Natural killer cell (primary cell): ENCODE data around the gene IL3RA. TPM values are rescaled to one million over a fixed set of nuclear protein-coding genes. Genes with fewer than 3 reads are reported as not detected.
A peak's percentile ranks its signal among the peaks of the same experiment; 100 is the strongest.
"Not testable (repeated sequence)": the region's sequence is repeated elsewhere in the genome, so short reads cannot be mapped to it uniquely, and the experiment has no call there.

Experiments
- ATAC-seq, 3 donors: fragments of 150-1000 bp in 2 of 3; fragments of 200-7000 bp in 1 of 3; cut with Tn5 transposase; 1 replicate in 1 of 3; 2 replicates in 2 of 3; pipeline ENCODE4 v1.10.0; 2021; ENCODE audit warnings: mild to moderate bottlenecking in 2 of 3, moderate library complexity in 2 of 3
- DNase-seq, 2 donors: peaks; one replicate each; pipeline versions ENCODE4 v3.0.0 to v3.0.0-alpha.2; 2013 to 2021; ENCODE audit warnings: mixed read lengths in 1 of 2
- H3K27ac ChIP-seq: one replicate; pipeline ENCODE4 v1.5.1; 2013; ENCODE audit warnings: mild to moderate bottlenecking, low read length
- H3K27me3 ChIP-seq: one replicate; pipeline ENCODE4 v1.6.1; 2013; ENCODE audit warnings: low read length; ENCODE audit not compliant: control insufficient read depth, insufficient read depth
- H3K36me3 ChIP-seq: one replicate; pipeline ENCODE4 v1.6.1; 2013; ENCODE audit warnings: low read length; ENCODE audit not compliant: control insufficient read depth, insufficient read depth
- H3K4me1 ChIP-seq: one replicate; pipeline ENCODE4 v1.6.1; 2013; ENCODE audit warnings: low read length; ENCODE audit not compliant: control insufficient read depth, insufficient read depth
- H3K4me3 ChIP-seq: one replicate; pipeline ENCODE4 v1.5.1; 2013; ENCODE audit warnings: low read length
- H3K9me3 ChIP-seq: one replicate; pipeline ENCODE4 v1.6.1; 2013; ENCODE audit warnings: low read length; ENCODE audit not compliant: control insufficient read depth, insufficient read depth
- H3K27ac Mint-ChIP-seq, 2 donors: one replicate each; pipeline ENCODE4 v1.8.0; 2022; ENCODE audit warnings: mild to moderate bottlenecking in 2 of 2, mixed read lengths in 2 of 2, moderate library complexity in 1 of 2
- H3K27me3 Mint-ChIP-seq, 2 donors: one replicate each; pipeline ENCODE4 v1.8.0; 2022; ENCODE audit warnings: low read depth in 2 of 2, mixed read lengths in 2 of 2
- H3K36me3 Mint-ChIP-seq: one replicate; pipeline ENCODE4 v1.8.0; 2022; ENCODE audit warnings: mixed read lengths
- H3K4me1 Mint-ChIP-seq, 2 donors: one replicate each; pipeline ENCODE4 v1.8.0; 2022; ENCODE audit warnings: mixed read lengths in 2 of 2
- H3K4me3 Mint-ChIP-seq: one replicate; pipeline ENCODE4 v1.8.0; 2022; ENCODE audit warnings: mild to moderate bottlenecking, moderate library complexity, mixed read lengths
- H3K9me3 Mint-ChIP-seq, 2 donors: one replicate each; pipeline ENCODE4 v1.8.0; 2022; ENCODE audit warnings: mixed read lengths in 2 of 2
- WGBS: methylation state at CpG from one replicate; pipeline ENCODE4 v1.1.7; 2013; ENCODE audit warnings: missing lambda C conversion rate; ENCODE audit not compliant: insufficient coverage; 5-methylcytosine and 5-hydroxymethylcytosine counted together
- intact Hi-C: fragments of 100-400 bp; cut with micrococcal nuclease; formaldehyde crosslinking; loops from one replicate; pipeline ENCODE4 v1.14.2; 2022
- total RNA-seq, 4 donors: library from RNA; stranded (reverse); fragments of 120-200 nt in 1 of 4; gene quantifications; one replicate each; pipeline versions ENCODE4 v1.2.3 to v1.2.4, GENCODE V29; 2013 to 2022
- TF ChIP-seq, protein P1 (sequence below): fragments of 200-600 bp; IDR thresholded peaks from one replicate; pipeline ENCODE4 v1.8.0; 2022; ENCODE audit warnings: antibody characterized with exemption

The IL3RA gene
- total RNA-seq, 3 donors from 2014 or later (not counting 1 experiment from before 2014, with no cell fraction given): 3.3 to 97.9 (median 4.4) TPM

GRCh38 chrX:1292575-1293290, 43.9 kb upstream of the IL3RA start:
- intact Hi-C loops: no loop called here
- no peaks in the 10 kb centered on the region for H3K36me3 Mint-ChIP-seq
- H3K4me1 ChIP-seq: peaks cover 7% of the 10 kb centered on the region
- no peak overlapping the region for H3K27ac ChIP-seq
- TF ChIP-seq, protein P1, sequence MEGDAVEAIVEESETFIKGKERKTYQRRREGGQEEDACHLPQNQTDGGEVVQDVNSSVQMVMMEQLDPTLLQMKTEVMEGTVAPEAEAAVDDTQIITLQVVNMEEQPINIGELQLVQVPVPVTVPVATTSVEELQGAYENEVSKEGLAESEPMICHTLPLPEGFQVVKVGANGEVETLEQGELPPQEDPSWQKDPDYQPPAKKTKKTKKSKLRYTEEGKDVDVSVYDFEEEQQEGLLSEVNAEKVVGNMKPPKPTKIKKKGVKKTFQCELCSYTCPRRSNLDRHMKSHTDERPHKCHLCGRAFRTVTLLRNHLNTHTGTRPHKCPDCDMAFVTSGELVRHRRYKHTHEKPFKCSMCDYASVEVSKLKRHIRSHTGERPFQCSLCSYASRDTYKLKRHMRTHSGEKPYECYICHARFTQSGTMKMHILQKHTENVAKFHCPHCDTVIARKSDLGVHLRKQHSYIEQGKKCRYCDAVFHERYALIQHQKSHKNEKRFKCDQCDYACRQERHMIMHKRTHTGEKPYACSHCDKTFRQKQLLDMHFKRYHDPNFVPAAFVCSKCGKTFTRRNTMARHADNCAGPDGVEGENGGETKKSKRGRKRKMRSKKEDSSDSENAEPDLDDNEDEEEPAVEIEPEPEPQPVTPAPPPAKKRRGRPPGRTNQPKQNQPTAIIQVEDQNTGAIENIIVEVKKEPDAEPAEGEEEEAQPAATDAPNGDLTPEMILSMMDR: no peak
- H3K4me1 Mint-ChIP-seq: peaks cover 17 to 26% of the 10 kb centered on the region in 2 donors
- H3K36me3 ChIP-seq: no peaks in the 10 kb centered on the region
- no peaks in the 10 kb centered on the region for H3K9me3 Mint-ChIP-seq
- H3K27me3 Mint-ChIP-seq: peaks cover 8 to 23% of the 10 kb centered on the region in 2 donors
- ATAC-seq (peak in 2 of 3 donors; percentile 3 to 21), DNase-seq (no peak)
- H3K27me3 ChIP-seq: no peaks in the 10 kb centered on the region
- 15% methylated on average over 22 of the region's 22 CpGs for WGBS
- no peaks in the 10 kb centered on the region for H3K9me3 ChIP-seq
- H3K27ac Mint-ChIP-seq: no peak overlapping the region
- H3K4me3 Mint-ChIP-seq: peak overlapping the region; percentile 10
- no peak overlapping the region for H3K4me3 ChIP-seq

GRCh38 chrX:1294301-1295067, 42.1 kb upstream of the IL3RA start:
- no peaks in the 10 kb centered on the region for H3K36me3 Mint-ChIP-seq
- ATAC-seq: no peak

GRCh38 chrX:1295550-1295949, 41.0 kb upstream of the IL3RA start:
- H3K36me3 ChIP-seq: no peaks in the 10 kb centered on the region
- ATAC-seq (no peak), DNase-seq (no peak)
- TF ChIP-seq, protein P1: no peak
- intact Hi-C loops: no loop called here
- H3K4me3 ChIP-seq: no peak overlapping the region
- H3K27ac ChIP-seq: no peak overlapping the region
- H3K4me3 Mint-ChIP-seq: no peak overlapping the region
- H3K36me3 Mint-ChIP-seq: no peaks in the 10 kb centered on the region
- peaks cover 8 to 16% of the 10 kb centered on the region in 2 donors for H3K27me3 Mint-ChIP-seq
- no peaks in the 10 kb centered on the region for H3K9me3 Mint-ChIP-seq
- H3K27me3 ChIP-seq: no peaks in the 10 kb centered on the region
- 95% methylated on average over 10 of the region's 10 CpGs for WGBS
- H3K4me1 Mint-ChIP-seq: peaks cover 17 to 26% of the 10 kb centered on the region in 2 donors
- H3K9me3 ChIP-seq: no peaks in the 10 kb centered on the region
- H3K27ac Mint-ChIP-seq: no peak overlapping the region
- peaks cover 7% of the 10 kb centered on the region for H3K4me1 ChIP-seq

More at GRCh38 chrX:1294301-1295067, 42.1 kb upstream of the IL3RA start:
- TF ChIP-seq, protein P1: no peak
- no peak overlapping the region for H3K4me3 Mint-ChIP-seq
- Histone ChIP-seq H3K36me3 (no peaks in the 10 kb centered on the region), H3K9me3 (no peaks in the 10 kb centered on the region), H3K27ac (no peak overlapping the region), H3K27me3 (no peaks in the 10 kb centered on the region), H3K4me3 (no peak overlapping the region), H3K4me1 (peaks cover 7% of the 10 kb centered on the region)
- no peak overlapping the region for H3K27ac Mint-ChIP-seq
- intact Hi-C loops: no loop called here
- H3K27me3 Mint-ChIP-seq: peaks cover 8 to 21% of the 10 kb centered on the region in 2 donors
- 88% methylated on average over 28 of the region's 29 CpGs for WGBS
- H3K9me3 Mint-ChIP-seq: no peaks in the 10 kb centered on the region
- no peak for DNase-seq
- H3K4me1 Mint-ChIP-seq: peaks cover 17 to 26% of the 10 kb centered on the region in 2 donors

DNA sequence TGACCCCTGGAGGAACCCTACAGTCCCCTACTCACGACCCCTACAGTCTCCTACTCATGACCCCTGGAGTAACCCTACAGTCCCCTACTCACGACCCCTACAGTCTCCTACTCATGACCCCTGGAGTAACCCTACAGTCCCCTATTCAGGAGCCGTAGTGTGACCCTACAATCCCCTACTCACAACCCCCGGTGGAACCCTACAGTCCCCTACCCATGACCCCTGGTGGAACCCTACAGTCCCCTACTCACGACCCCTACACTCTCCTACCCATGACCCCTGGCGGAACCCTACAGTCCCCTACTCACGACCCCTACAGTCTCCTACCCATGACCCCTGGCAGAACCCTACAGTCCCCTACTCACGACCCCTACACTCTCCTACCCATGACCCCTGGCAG, 39.0 kb upstream of the IL3RA start:
- H3K27ac Mint-ChIP-seq, H3K36me3 ChIP-seq, H3K4me3 ChIP-seq, H3K27ac ChIP-seq, H3K27me3 ChIP-seq, H3K4me3 Mint-ChIP-seq, H3K9me3 ChIP-seq, ATAC-seq, H3K36me3 Mint-ChIP-seq, H3K4me1 ChIP-seq, DNase-seq, H3K9me3 Mint-ChIP-seq, intact Hi-C loops: not testable (repeated sequence)
- Mint-ChIP-seq H3K27me3 (peaks cover under 1 to 10% of the 10 kb centered on the region in 2 donors), H3K4me1 (peaks cover 10 to 19% of the 10 kb centered on the region in 2 donors)
- 86% methylated on average over 4 of the region's 8 CpGs for WGBS
